PFSK-1 (cell line): ENCODE measurements around the gene NOL4L.

ENCODE experiments used
- POLR2AphosphoS5 ChIP-seq: IDR thresholded peaks from 2 replicates; pipeline ENCODE4 v1.6.1; 2012; ENCODE audit warnings: low read depth, mild to moderate bottlenecking, control low read depth, low read length, moderate library complexity
- SIN3A ChIP-seq: IDR thresholded peaks from 2 replicates; pipeline ENCODE4 v1.6.1; 2012; ENCODE audit warnings: mild to moderate bottlenecking, low read length, moderate library complexity, borderline replicate concordance; ENCODE audit not compliant: insufficient read depth
- TF ChIP-seq, protein P1 (sequence below), 2 experiments: IDR thresholded peaks; 2 replicates each; pipeline versions ENCODE4 v1.6.1 to v1.8.0; 2011 to 2012; ENCODE audit warnings: low read depth in 2 of 2, low read length in 2 of 2, control low read depth in 1 of 2, inconsistent platforms in 1 of 2, mild to moderate bottlenecking in 1 of 2, moderate library complexity in 1 of 2; ENCODE audit not compliant: insufficient read depth in 1 of 2

DNA sequence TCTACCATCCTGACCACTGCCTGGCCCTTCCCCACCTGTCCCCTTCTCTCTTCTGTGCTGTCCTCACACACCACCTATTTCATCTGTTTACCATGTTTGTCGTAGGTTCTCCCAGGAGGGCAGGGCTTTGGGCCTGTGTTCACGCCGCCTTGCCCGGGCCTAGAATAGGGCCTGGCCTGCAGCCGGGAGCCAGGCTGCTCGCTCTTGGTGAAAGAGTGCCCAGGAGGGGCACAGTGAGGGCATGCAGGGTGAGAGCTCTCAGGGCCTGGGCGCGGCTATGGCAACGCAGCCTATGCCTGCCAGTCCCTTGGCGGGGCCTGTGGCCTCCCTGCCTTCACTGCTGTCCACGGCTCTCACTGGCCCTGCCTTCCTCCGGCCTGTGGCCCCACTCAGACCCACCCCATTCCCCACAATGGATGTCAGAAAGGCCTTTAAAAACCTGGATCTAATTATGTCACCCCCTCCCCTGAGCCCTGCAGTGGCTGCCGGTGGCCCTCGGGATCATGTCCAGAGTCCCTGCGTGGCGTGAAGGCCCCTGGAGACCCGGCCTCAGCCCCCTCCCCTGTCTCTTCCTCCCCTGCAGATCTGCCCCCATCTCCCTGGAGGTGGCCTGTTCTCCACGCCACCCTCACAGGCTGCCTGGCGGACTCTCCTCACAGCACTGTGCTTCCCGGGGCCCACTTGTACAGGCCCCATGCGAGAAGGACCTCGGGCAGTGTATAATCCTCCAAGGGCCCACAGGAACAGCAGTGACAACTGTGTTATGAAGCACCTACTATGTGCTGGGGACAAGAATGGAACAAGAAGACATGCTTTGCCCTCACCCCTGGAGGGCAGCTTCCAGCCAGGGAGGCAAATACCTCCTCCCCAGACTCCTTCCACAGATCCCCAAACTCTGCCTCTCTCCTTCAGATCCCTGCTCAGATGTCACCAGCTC lies 22.9 kb upstream of the NOL4L start:
- TF ChIP-seq, protein P1, sequence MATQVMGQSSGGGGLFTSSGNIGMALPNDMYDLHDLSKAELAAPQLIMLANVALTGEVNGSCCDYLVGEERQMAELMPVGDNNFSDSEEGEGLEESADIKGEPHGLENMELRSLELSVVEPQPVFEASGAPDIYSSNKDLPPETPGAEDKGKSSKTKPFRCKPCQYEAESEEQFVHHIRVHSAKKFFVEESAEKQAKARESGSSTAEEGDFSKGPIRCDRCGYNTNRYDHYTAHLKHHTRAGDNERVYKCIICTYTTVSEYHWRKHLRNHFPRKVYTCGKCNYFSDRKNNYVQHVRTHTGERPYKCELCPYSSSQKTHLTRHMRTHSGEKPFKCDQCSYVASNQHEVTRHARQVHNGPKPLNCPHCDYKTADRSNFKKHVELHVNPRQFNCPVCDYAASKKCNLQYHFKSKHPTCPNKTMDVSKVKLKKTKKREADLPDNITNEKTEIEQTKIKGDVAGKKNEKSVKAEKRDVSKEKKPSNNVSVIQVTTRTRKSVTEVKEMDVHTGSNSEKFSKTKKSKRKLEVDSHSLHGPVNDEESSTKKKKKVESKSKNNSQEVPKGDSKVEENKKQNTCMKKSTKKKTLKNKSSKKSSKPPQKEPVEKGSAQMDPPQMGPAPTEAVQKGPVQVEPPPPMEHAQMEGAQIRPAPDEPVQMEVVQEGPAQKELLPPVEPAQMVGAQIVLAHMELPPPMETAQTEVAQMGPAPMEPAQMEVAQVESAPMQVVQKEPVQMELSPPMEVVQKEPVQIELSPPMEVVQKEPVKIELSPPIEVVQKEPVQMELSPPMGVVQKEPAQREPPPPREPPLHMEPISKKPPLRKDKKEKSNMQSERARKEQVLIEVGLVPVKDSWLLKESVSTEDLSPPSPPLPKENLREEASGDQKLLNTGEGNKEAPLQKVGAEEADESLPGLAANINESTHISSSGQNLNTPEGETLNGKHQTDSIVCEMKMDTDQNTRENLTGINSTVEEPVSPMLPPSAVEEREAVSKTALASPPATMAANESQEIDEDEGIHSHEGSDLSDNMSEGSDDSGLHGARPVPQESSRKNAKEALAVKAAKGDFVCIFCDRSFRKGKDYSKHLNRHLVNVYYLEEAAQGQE (IDR thresholded peaks at IDR 0.05; ENCODE audit: insufficient read depth in 1 of 2, low read depth in 2 of 2, low read length in 2 of 2): no peak
- no peak for TF ChIP-seq SIN3A
- no peak for TF ChIP-seq POLR2AphosphoS5
